Stomach (tissue), 4 donors: Measurements from ENCODE around the gene CDCA4.

Experiments used
- EP300 ChIP-seq: sonication (generic); formaldehyde crosslinking; IDR thresholded peaks from one replicate; pipeline ENCODE4 v1.6.1; 2017; ENCODE audit warnings: antibody characterized with exemption
- POLR2AphosphoS5 ChIP-seq, 3 donors: sonication (generic); formaldehyde crosslinking; IDR thresholded peaks; one replicate each; pipeline ENCODE4 v1.6.1; 2016; ENCODE audit warnings: antibody characterized with exemption in 3 of 3
- TF ChIP-seq, protein P1 (sequence below), 7 experiments: fragments of 450-650 bp in 4 of 7; fragments of 200-600 bp in 3 of 7; sonication (generic) in 3 of 7; IDR thresholded peaks; one replicate each; pipeline ENCODE4 v1.5.1; 2016 to 2019; ENCODE audit warnings: antibody characterized with exemption in 7 of 7, control low read depth in 2 of 7, mild to moderate bottlenecking in 1 of 7

GRCh38 chr14:104981699-104982541, 39.0 kb downstream of the CDCA4 start:
- TF ChIP-seq, protein P1, sequence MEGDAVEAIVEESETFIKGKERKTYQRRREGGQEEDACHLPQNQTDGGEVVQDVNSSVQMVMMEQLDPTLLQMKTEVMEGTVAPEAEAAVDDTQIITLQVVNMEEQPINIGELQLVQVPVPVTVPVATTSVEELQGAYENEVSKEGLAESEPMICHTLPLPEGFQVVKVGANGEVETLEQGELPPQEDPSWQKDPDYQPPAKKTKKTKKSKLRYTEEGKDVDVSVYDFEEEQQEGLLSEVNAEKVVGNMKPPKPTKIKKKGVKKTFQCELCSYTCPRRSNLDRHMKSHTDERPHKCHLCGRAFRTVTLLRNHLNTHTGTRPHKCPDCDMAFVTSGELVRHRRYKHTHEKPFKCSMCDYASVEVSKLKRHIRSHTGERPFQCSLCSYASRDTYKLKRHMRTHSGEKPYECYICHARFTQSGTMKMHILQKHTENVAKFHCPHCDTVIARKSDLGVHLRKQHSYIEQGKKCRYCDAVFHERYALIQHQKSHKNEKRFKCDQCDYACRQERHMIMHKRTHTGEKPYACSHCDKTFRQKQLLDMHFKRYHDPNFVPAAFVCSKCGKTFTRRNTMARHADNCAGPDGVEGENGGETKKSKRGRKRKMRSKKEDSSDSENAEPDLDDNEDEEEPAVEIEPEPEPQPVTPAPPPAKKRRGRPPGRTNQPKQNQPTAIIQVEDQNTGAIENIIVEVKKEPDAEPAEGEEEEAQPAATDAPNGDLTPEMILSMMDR (IDR thresholded peaks at IDR 0.05) = no peak
- TF ChIP-seq EP300 = no peak
- no peak for TF ChIP-seq POLR2AphosphoS5 (IDR thresholded peaks at IDR 0.05)
